ENCODE results near the gene PPP1R14C.
A peak's percentile ranks its signal among the peaks of the same experiment; 100 is the strongest.

PPP1R14C gene

DNA sequence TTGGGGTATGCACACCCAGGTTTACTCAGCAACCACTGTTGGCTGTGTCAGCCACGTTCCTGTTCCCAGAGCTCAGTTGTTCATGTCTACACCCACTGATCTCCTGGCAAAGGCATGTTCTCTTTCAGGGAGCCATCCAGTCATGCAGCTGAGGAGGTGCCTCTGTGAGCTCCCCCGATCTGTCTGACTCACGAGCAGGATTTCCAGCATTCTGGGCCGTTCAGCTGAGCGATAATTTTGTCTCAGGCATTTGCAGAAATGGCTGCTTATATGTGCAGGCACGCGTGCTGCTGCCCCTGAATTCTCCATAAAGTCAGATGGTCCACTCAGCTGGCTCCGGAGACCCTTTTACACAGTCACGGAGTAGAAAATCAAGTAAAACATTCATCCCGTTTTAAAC, 147.6 kb downstream of the PPP1R14C start:
- DNase-seq = peak in 15 of 56 donors; percentile 5 to 63 (median 17)

DNA sequence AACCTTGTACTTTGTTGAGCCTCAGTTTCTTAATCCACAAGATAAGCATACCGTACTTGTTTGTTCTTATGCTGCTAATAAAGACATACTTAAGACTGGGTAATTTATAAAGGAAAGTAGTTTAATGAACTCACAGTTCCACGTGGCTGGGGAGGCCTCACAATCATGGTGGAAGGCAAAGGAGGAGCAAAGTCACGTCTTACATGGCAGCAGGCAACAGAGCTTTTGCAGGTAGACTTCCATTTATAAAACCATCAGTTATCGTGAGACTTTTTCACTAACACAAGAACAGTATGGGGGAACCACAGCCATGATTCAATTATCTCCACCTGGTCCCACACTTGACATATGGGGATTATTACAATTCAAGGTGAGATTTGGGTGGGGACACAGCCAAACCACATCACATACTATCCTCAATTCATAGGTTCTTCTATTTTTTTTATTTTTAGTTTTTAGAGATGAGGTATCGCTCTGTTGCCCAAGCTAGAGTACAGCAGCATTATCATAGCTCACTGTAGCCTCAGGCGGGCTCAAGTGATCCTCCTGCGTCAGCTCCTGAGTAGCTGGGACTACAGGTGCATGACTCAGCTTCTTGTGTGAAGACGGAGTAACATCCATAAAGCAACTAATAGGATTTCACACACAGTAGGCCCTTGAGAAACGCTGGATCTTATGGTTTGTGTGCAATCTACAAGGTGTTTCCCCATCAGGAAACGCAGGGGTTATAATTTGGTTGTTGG, 149.3 kb downstream of the PPP1R14C start:
- DNase-seq = no peak

DNA sequence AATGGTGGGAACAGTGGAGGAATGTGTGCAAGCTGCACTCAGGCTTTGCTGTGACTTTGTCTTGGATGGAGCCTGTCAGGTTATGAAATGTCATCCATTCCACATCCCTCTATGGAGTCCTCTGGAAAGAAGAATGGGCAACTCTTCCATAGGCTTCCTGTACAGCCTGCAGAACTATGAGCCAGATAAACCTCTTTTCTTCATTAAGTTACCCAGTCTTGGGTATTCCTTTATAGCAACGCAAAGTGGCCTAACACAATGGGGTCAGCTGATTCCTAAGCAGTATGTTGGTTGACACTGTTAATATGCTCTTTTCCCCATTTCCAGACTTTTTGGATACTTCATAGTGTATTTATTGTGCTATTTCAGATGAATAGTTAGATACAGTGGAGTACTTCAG, 150.2 kb downstream of the PPP1R14C start:
- DNase-seq = no peak

- no peak for DNase-seq
These were observed 150.8 kb downstream of the PPP1R14C start for GRCh38 chr6:150293423-150294173.

DNA sequence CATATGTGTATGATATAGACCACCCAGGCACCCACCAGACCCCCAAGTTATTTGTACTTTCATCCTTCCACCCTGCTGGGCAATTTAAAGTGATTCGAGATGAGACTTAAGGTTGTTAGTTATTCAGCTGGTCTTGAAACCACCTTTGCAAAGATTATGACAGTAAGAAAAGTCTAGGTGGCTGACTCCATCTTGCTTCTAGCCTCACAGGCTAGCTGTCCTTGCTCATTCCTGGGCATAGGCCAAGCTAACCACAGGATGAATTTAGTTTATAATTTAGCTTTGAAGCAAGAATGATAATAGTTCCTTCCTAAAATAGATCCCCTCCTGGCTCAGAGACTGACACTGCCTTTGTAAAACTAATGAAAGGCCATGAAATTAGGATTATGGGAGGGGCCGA, 154.0 kb downstream of the PPP1R14C start:
- DNase-seq = no peak

DNA sequence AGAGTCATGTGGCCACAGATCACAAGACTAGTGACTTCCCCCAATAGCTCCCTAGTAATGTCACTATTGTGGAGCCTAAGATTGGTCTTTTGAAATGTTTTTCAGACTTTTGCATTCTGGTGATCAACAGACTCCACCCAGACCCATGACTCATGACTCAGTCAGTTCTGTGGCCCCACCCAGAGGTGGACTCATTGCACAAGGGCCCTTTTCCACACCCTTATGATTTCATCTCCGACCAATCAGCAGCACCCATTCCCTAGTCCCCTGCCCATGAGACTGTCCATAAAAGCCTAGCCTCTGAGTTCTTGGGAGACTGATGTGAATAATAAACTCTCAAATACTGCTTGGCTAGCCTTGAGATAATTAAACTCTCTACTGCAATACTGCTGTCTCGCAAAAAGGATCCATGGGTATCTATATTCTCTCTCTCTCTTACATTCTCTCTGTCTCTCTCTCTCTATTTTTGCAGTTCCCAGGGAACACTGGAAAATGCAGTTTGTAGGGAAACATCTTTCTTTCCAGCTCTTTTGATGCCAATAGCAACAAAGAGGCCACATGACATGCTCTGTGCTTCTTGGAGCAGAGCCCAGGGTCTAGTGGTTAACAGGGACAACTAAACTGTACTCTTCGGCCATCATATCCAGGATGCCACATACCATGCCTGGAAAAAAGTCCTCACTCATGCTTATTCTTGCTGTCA, 154.6 kb downstream of the PPP1R14C start:
- no peak for DNase-seq

- DNase-seq = no peak
These were observed 155.2 kb downstream of the PPP1R14C start for GRCh38 chr6:150298030-150298380.

DNA sequence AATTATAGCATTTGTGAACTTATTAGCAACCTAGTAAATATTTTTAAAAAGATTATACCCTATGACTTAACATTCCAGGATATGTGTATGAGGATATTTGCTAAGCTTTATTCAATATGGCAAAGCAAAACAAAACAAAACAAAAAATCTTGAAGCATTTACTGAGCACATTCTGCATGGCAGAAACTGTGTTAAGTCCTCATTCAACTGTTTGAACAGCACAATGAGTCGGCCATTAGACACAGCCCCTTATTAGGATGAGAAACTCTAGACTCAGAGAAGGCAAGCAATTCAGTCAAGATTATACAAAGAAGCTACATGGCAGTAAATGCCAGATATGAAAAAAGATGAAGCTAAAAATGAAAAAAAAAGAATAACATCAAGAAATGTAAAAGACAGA, 155.8 kb downstream of the PPP1R14C start:
- DNase-seq = no peak
